Lower leg skin (tissue), 4 donors: Measurements from ENCODE around the gene ADAMTS17. TPM values are rescaled to one million over a fixed set of nuclear protein-coding genes. Genes with fewer than 3 reads are reported as not detected.

ENCODE experiments used
- DNase-seq, 2 donors: peaks; one replicate each; pipeline ENCODE4 v3.0.0-alpha.2; 2019; ENCODE audit warnings: low spot score in 2 of 2
- H3K4me3 ChIP-seq: fragments of 200-600 bp; sonication (generic); 2 replicates; pipeline ENCODE4 v1.5.1; 2017; ENCODE audit warnings: mild to moderate bottlenecking, low read depth; ENCODE audit not compliant: poor library complexity, severe bottlenecking
- CTCF ChIP-seq, 3 donors: fragments of 450-650 bp; IDR thresholded peaks; one replicate each; pipeline ENCODE4 v1.5.1; 2016; ENCODE audit warnings: antibody characterized with exemption in 3 of 3, mild to moderate bottlenecking in 3 of 3, moderate library complexity in 2 of 3
- POLR2A ChIP-seq, 2 donors: fragments of 450-650 bp; IDR thresholded peaks; one replicate each; pipeline ENCODE4 v1.6.1; 2016 to 2017; ENCODE audit warnings: antibody characterized with exemption in 2 of 2, mild to moderate bottlenecking in 1 of 2, moderate library complexity in 1 of 2
- WGBS, 2 donors: methylation state at CpG; one replicate each; pipeline ENCODE4 v1.1.5; 2018; 5-methylcytosine and 5-hydroxymethylcytosine counted together
- intact Hi-C: fragments of 100-400 bp; cut with DNase I; formaldehyde crosslinking; loops from one replicate; pipeline ENCODE4 v1.15.0; 2023; ENCODE audit warnings: low total_unique reads
- total RNA-seq, 4 donors: library from RNA; depleted of rRNA; stranded (reverse); fragments of >200 nt; gene quantifications; one replicate each; pipeline ENCODE4 v1.1.0, GENCODE V29; 2016

ADAMTS17 gene
- total RNA-seq, 4 donors from 2014 or later = 3.5 to 7.8 (median 3.9) TPM

- intact Hi-C loops = no loop called here
- no peak for DNase-seq
- no peak overlapping the region for H3K4me3 ChIP-seq
- 94 to 95% methylated on average over 11 of the region's 11 CpGs for WGBS, 2 donors
- TF ChIP-seq POLR2A (IDR thresholded peaks at IDR 0.05) (no peak), CTCF (IDR thresholded peaks at IDR 0.05) (no peak)
Observed at GRCh38 chr15:99973351-99973750, 368.4 kb downstream of the ADAMTS17 start.

- intact Hi-C loops = no loop called here
- 60 to 71% methylated on average over 1 to 8 of the region's 9 CpGs for WGBS, 2 donors
- DNase-seq = peak in 1 of 2 donors; percentile 72
- TF ChIP-seq POLR2A (IDR thresholded peaks at IDR 0.05) (no peak), CTCF (IDR thresholded peaks at IDR 0.05) (no peak)
- H3K4me3 ChIP-seq = no peak overlapping the region
Observed at GRCh38 chr15:99970891-99971430, 370.8 kb downstream of the ADAMTS17 start.

- intact Hi-C loops = no loop called here
- 94 to 96% methylated on average over 8 of the region's 8 CpGs for WGBS, 2 donors
- H3K4me3 ChIP-seq = no peak overlapping the region
- peak in 1 of 2 donors; percentile 53 for DNase-seq
- no peak for TF ChIP-seq CTCF (IDR thresholded peaks at IDR 0.05)
- no peak for TF ChIP-seq POLR2A (IDR thresholded peaks at IDR 0.05)
Observed at GRCh38 chr15:99969261-99969920, 372.4 kb downstream of the ADAMTS17 start.

GRCh38 chr15:99967841-99968371 is 373.9 kb downstream of the ADAMTS17 start:
- peak in 1 of 2 donors; percentile 56 for DNase-seq
- intact Hi-C loops = no loop called here
- 57 to 61% methylated on average over 11 of the region's 11 CpGs for WGBS, 2 donors
- no peak for TF ChIP-seq CTCF (IDR thresholded peaks at IDR 0.05)
- no peak for TF ChIP-seq POLR2A (IDR thresholded peaks at IDR 0.05)
- H3K4me3 ChIP-seq = no peak overlapping the region

GRCh38 chr15:99966815-99967214 is 375.0 kb downstream of the ADAMTS17 start:
- intact Hi-C loops = no loop called here
- 77 to 84% methylated on average over 3 of the region's 3 CpGs for WGBS, 2 donors
- TF ChIP-seq CTCF (IDR thresholded peaks at IDR 0.05) (no peak), POLR2A (IDR thresholded peaks at IDR 0.05) (no peak)
- H3K4me3 ChIP-seq = no peak overlapping the region
- DNase-seq = no peak
